Spleen (tissue), 7 donors: ENCODE measurements around the gene KCNG4.
"Not testable (repeated sequence)": the region's sequence is repeated elsewhere in the genome, so short reads cannot be mapped to it uniquely, and the experiment has no call there.

Source experiments
- CTCF ChIP-seq, 11 experiments: fragments of 200-600 bp in 7 of 11; fragments of 450-650 bp in 4 of 11; sonication (generic) in 4 of 11; IDR thresholded peaks in 8 of 11; conservative IDR thresholded peaks in 3 of 11; 1 replicate in 7 of 11; 2 replicates in 4 of 11; pipeline versions ENCODE4 v1.4.0 to v1.8.0; 2016 to 2021; ENCODE audit warnings: antibody characterized with exemption in 11 of 11, inconsistent platforms in 4 of 11, mild to moderate bottlenecking in 1 of 11
- POLR2A ChIP-seq, 3 donors: fragments of 450-650 bp; IDR thresholded peaks; one replicate each; pipeline ENCODE4 v1.5.1; 2017; ENCODE audit warnings: antibody characterized with exemption in 3 of 3, mild to moderate bottlenecking in 1 of 3
- POLR2AphosphoS5 ChIP-seq, 3 donors: sonication (generic); formaldehyde crosslinking; IDR thresholded peaks; one replicate each; pipeline ENCODE4 v1.5.1; 2017; ENCODE audit warnings: antibody characterized with exemption in 3 of 3
- donor health status: DM: no; HTN: no; CAD: no; lungs with moderate emphysema.
- donor health status: DM: no; HTN: no; CAD: no.
- donor health status: DM: no; HTN: no; CAD: no.

- TF ChIP-seq CTCF (IDR thresholded peaks at IDR 0.05 in 8 of 11, conservative IDR thresholded peaks at IDR 0.05 in 3 of 11); POLR2A (IDR thresholded peaks at IDR 0.05); POLR2AphosphoS5 (IDR thresholded peaks at IDR 0.05): not testable (repeated sequence)
Observed at GRCh38 chr16:84204551-84204950, 35.3 kb downstream of the KCNG4 start.
